ENCODE results near the gene AUTS2. TPM values are rescaled to one million over a fixed set of nuclear protein-coding genes. Genes with fewer than 3 reads are reported as not detected.

AUTS2 gene
- total RNA-seq, 1 experiment from 2014 or later, result 256 TPM

DNA sequence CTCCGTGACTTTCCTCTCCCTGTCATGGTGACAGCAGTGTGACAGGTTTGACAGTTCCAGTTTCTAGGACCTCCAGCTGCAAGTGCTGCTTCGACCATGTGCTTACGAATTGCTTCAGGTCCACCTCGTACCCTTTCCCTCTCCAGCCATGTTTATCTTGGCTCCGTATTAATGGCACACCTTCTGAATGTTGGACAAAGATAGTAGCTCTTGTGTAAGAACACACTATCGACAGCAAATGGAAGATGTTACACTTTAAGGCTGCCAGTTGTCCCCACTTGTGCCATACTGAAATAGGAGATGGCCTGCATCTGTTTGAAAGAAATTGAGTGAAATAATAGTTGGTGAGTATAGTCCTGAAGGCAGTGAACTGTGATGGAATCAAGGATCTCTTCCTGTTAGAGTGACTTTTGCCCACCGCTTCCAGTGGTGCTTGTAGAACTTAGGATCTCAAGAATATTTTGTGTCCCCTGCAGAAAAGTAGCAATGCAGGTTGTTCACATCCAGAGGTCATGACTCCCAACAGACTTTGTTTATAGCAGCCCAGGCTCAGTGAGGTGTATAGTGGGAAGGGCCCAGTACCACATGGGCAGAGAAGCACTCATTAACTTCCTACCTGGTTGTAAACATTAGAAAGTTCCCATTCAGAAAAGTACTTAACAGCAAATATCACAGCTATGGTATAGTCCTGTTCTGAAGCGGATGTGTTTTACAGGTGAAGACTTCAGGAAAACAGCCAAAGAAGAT is 904.0 kb downstream of the AUTS2 start:
- Histone ChIP-seq H2BK15ac (ENCODE audit: low read depth, low read length) (no peak overlapping the region), H3K18ac (ENCODE audit: insufficient read length, low read depth, low read length) (no peak overlapping the region), H3K56ac (ENCODE audit: insufficient read length, low read depth, low read length) (no peak overlapping the region), H3K23ac (ENCODE audit: insufficient read length, low read depth, low read length) (no peak overlapping the region), H3K4me1 (ENCODE audit: insufficient read depth, low read length) (no peaks in the 10 kb centered on the region), H2BK120ac (ENCODE audit: low read depth, low read length, poor library complexity, severe bottlenecking) (no peak overlapping the region), H2AFZ (ENCODE audit: low read length) (no peak overlapping the region), H3K23me2 (ENCODE audit: insufficient read length, low read depth, low read length, poor library complexity, severe bottlenecking) (no peaks in the 10 kb centered on the region), H2BK12ac (ENCODE audit: insufficient read length, low read depth, low read length) (no peak overlapping the region), H3K14ac (ENCODE audit: insufficient read depth, low read length) (no peak overlapping the region), H4K8ac (replicated peaks; ENCODE audit: insufficient read length, low read depth, low read length) (no peak overlapping the region), H2BK20ac (ENCODE audit: low read depth, low read length, poor library complexity, severe bottlenecking) (no peak overlapping the region), H3K27ac (ENCODE audit: insufficient read length, low read depth, low read length) (no peak overlapping the region), H2BK5ac (ENCODE audit: insufficient read length, low read length) (no peak overlapping the region), H2AK5ac (ENCODE audit: insufficient read length, low read length) (no peak overlapping the region), H4K91ac (ENCODE audit: insufficient read length, low read depth, low read length) (no peak overlapping the region), H3K4ac (ENCODE audit: low read depth, low read length) (no peak overlapping the region), H3K79me2 (ENCODE audit: insufficient read depth, low read length) (no peaks in the 10 kb centered on the region), H3K27me3 (ENCODE audit: insufficient read depth, low read length) (no peaks in the 10 kb centered on the region), H4K20me1 (ENCODE audit: control insufficient read depth, insufficient read depth, insufficient read length) (no peaks in the 10 kb centered on the region), H3K4me2 (ENCODE audit: insufficient read depth, insufficient read length, low read length) (no peak overlapping the region), H3K9me3 (ENCODE audit: control insufficient read depth, low read depth, low read length) (no peaks in the 10 kb centered on the region), H3T11ph (ENCODE audit: low read length) (no peak overlapping the region), H3K9ac (ENCODE audit: extremely low read depth, insufficient read length, low read length) (no peak overlapping the region), H4K5ac (ENCODE audit: insufficient read length, low read depth, low read length) (no peak overlapping the region), H3K79me1 (ENCODE audit: insufficient read depth, low read depth, low read length, poor library complexity, severe bottlenecking) (no peaks in the 10 kb centered on the region)
- no peak for DNase-seq
- Mint-ChIP-seq H3K27ac (no peak overlapping the region), H3K36me3 (ENCODE audit: insufficient read depth in 1 of 3, low read depth in 3 of 3) (no peaks in the 10 kb centered on the region), H3K4me3 (no peak overlapping the region), H3K9me3 (no peaks in the 10 kb centered on the region), H3K27me3 (ENCODE audit: low read depth) (peaks cover 3% of the 10 kb centered on the region; the same call in 1 of the 2 replicates), H3K4me1 (peaks cover 3% of the 10 kb centered on the region in 2 experiments; a peak in 3 of 4 replicates)
- no peak for TF ChIP-seq CTCF (conservative IDR thresholded peaks at IDR 0.05)
- whole genome bisulfite sequencing (ENCODE audit: extremely low coverage, insufficient read length, low lambda C conversion rate), result no CpG with 5 or more reads among the region's 8 CpGs

Measured in H9 (cell line).